ENCODE results near the gene DMAP1. TPM values are rescaled to one million over a fixed set of nuclear protein-coding genes. Genes with fewer than 3 reads are reported as not detected.

The DMAP1 gene
- total RNA-seq, 1 donor from 2014 or later = 49.4 TPM

- no peak overlapping the region for H3K4me3 ChIP-seq (ENCODE audit: low read depth, low read length)
- TF ChIP-seq CTCF (conservative IDR thresholded peaks at IDR 0.05; ENCODE audit: low read depth, low read length) = no peak
- DNase-seq (ENCODE audit: low read depth) = no peak
Observed at GRCh38 chr1:44262414-44262813, 49.1 kb downstream of the DMAP1 start.

DNA sequence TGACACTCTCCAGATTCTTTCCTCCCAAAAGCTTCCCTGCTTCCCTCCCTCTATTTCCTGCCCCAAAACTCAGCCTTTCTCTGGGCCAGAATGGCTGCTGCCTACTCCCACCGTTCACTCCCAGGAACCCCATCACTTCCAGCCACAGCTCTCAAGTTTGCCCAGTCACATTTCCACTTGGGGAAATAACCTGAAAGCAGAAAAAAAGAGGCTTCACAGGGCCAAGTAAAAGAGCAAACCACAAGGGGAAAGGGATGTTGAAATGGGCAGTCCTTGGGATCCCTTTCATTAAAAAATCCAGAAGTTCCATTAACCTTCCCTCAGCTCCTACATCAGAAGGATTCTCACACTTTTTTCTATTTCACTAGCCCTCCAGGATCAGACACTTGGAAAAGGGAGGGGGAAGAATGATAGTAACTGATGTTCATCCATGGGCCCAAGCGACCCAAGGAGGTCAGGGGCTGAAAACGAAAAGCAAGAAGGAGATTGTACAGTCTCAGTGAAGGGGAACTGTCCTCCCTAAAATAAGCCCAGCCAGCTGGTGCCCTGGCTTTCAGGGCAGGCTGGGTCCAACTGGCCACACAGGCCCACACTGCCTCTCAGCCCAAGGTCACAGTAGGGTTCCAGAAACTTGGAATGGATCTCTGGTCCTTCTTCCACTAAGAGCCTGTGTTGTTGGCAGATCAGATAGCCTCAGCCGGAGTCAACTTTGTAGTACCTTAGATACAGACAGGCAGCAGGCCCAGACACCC is 49.7 kb downstream of the DMAP1 start:
- H3K4me3 ChIP-seq (ENCODE audit: low read depth, low read length) = no peak overlapping the region
- TF ChIP-seq CTCF (conservative IDR thresholded peaks at IDR 0.05; ENCODE audit: low read depth, low read length) = no peak
- no peak for DNase-seq (ENCODE audit: low read depth)

DNA sequence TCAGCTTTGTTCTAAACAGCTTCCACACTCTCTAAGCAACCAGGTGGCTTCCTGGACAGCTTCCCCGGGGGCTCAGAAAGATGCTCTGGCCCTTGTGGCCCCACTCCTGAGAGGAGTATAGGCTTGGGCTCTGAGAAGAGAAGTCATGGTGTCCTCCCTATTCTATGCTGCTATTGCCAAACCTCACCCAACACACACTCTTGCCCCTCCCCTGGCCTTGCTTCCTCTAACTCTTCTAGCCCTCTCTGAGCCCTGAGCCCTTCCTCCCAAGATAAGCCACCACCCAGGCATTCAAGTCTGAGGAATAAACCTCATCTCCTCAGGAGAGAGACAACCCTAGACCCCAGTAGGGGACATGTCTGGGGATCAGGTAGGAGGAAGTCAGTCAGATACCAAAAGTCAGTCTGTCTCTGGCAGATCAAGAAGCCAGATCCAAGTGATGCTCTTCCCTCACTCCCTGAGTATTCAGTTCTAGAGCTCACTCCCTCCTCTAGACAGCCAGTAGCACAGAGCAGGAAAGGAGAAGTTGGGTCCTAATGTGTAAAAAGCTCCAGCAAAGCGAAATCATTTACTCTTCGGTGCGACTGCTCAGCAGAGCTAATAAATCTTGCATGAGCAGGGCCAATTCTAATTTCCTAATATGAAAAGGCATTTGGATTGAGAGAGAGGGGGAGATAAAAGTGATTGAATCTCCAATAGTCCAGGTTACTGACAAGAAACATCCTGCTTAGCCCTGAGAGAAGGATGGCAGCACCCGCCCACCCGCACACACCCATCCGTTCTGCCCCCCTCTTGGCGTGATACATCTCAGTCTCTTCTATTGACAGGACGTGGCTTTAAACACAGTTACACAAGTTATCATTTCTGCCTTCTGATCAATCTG is 50.5 kb downstream of the DMAP1 start:
- DNase-seq (ENCODE audit: low read depth) = no peak
- no peak for TF ChIP-seq CTCF (conservative IDR thresholded peaks at IDR 0.05; ENCODE audit: low read depth, low read length)
- no peak overlapping the region for H3K4me3 ChIP-seq (ENCODE audit: low read depth, low read length)

DNA sequence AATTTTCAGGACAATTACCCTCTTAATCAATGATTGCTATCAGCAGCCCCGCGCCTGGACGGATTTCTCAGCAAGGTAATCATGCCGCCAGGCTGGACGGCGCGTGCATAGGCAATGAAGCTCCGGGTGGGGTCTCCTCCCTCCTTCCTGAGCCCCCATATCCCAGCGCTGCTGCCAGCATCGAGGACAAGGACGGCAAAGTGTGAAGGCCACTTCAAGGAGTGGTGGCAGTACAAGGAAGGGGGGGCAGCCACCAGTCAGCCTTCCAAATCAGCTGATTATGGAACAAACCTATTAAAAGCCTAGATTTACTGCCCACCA is 51.1 kb downstream of the DMAP1 start:
- DNase-seq (ENCODE audit: low read depth) = no peak
- H3K4me3 ChIP-seq (ENCODE audit: low read depth, low read length) = no peak overlapping the region

DNA sequence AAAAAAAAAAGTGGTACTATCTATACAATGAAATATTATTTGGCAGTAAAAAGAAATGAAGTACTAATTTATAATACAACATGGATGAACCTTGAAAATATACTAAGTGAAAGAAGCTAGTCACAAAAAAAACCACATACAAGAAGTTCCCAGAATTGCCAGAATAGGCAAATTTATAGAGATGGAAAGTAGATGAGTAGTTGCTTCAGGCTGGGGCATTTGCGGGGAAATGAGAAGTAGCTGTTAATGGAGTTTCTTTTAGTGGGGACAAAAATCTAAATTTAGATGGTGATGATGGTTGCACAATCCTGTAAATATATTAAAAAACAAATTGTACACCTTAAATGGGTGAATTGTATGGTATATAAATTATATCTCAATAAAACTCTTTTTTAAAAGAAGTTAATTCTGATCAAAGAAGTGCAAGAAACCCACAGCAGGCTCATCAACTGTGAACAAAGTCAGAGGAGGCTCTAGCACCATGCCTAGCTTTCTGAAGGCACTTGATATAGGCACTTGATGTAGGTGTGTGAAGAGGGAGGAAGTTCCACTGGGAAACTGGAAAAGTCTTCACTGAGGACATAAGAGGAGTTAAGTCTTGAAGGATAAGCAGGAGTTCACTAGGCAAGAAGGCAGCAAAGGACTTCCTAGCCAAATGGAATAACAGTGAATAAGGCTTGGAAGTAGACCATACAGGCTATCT is 52.5 kb downstream of the DMAP1 start:
- no peak for TF ChIP-seq CTCF (conservative IDR thresholded peaks at IDR 0.05; ENCODE audit: low read depth, low read length)
- H3K4me3 ChIP-seq (ENCODE audit: low read depth, low read length) = no peak overlapping the region
- DNase-seq (ENCODE audit: low read depth) = no peak

More for the DNA sequence above, 51.1 kb downstream of the DMAP1 start:
- TF ChIP-seq CTCF (conservative IDR thresholded peaks at IDR 0.05; ENCODE audit: low read depth, low read length) = no peak

GRCh38 chr1:44266400-44267344 is 53.4 kb downstream of the DMAP1 start:
- DNase-seq (ENCODE audit: low read depth) = no peak

More at GRCh38 chr1:44266400-44267344, 53.4 kb downstream of the DMAP1 start:
- no peak overlapping the region for H3K4me3 ChIP-seq (ENCODE audit: low read depth, low read length)
- TF ChIP-seq CTCF (conservative IDR thresholded peaks at IDR 0.05; ENCODE audit: low read depth, low read length) = no peak
